Activated CD4-positive, alpha-beta memory T cell treated with anti-CD3 and anti-CD28 coated beads for 36 hours (primary cell): ENCODE data around the gene NCBP3. TPM values are rescaled to one million over a fixed set of nuclear protein-coding genes. Genes with fewer than 3 reads are reported as not detected.

Source experiments
- CTCF ChIA-PET: fragments of 350-600 bp; sonication (Branson Sonifier 250); formaldehyde crosslinking; loops from one replicate; lab custom pipeline; 2021; ENCODE audit warnings: antibody characterized with exemption, inconsistent platforms; lab: Charles Lee
- POLR2A ChIA-PET: fragments of 350-600 bp; sonication (Branson Sonifier 250); formaldehyde crosslinking; loops from one replicate; lab custom pipeline; 2021; ENCODE audit warnings: antibody characterized with exemption; lab: Charles Lee
- DNase-seq: peaks from one replicate; pipeline ENCODE4 v3.0.0-alpha.2; 2020
- H3K27ac Mint-ChIP-seq: one replicate; pipeline ENCODE4 v1.8.0; 2021; ENCODE audit warnings: mixed read lengths
- H3K27me3 Mint-ChIP-seq: one replicate; pipeline ENCODE4 v1.8.0; 2021; ENCODE audit warnings: mixed read lengths
- H3K36me3 Mint-ChIP-seq: one replicate; pipeline ENCODE4 v1.8.0; 2021; ENCODE audit warnings: mixed read lengths
- H3K4me1 Mint-ChIP-seq: one replicate; pipeline ENCODE4 v1.8.0; 2021; ENCODE audit warnings: low read depth, mixed read lengths
- H3K4me3 Mint-ChIP-seq: one replicate; pipeline ENCODE4 v1.8.0; 2021; ENCODE audit warnings: mild to moderate bottlenecking, mixed read lengths
- H3K9me3 Mint-ChIP-seq: one replicate; pipeline ENCODE4 v1.8.0; 2021; ENCODE audit warnings: mixed read lengths
- intact Hi-C: fragments of 100-400 bp; cut with micrococcal nuclease; formaldehyde crosslinking; loops from one replicate; pipeline ENCODE4 v1.15.1; 2023
- total RNA-seq, 2 experiments: library from RNA; stranded (reverse); gene quantifications; one replicate each; pipeline ENCODE4 v1.2.3, GENCODE V29; 2021

The NCBP3 gene
- total RNA-seq, 2 experiments from 2014 or later = 38.8 to 42.4 TPM

GRCh38 chr17:3773511-3773910 lies 72.5 kb downstream of the NCBP3 start:
- ChIA-PET POLR2A (no interaction called here), CTCF (interaction anchor here (1.4 to 2.4 kb wide), 2 partner anchors 36 to 141 kb away, joined by 3 to 7 read pairs; no protein-coding TSS in a partner anchor)
- H3K4me1 Mint-ChIP-seq = peaks cover 4% of the 10 kb centered on the region
- intact Hi-C loops = no loop called here
- H3K36me3 Mint-ChIP-seq = no peaks in the 10 kb centered on the region
- H3K27ac Mint-ChIP-seq = no peak overlapping the region
- no peaks in the 10 kb centered on the region for H3K9me3 Mint-ChIP-seq
- no peak overlapping the region for H3K4me3 Mint-ChIP-seq
- DNase-seq = no peak
- H3K27me3 Mint-ChIP-seq = peaks cover 2% of the 10 kb centered on the region

- Mint-ChIP-seq H3K27ac (no peak overlapping the region), H3K4me1 (peaks cover 5% of the 10 kb centered on the region), H3K27me3 (peaks cover 2% of the 10 kb centered on the region), H3K36me3 (no peaks in the 10 kb centered on the region), H3K4me3 (no peak overlapping the region), H3K9me3 (no peaks in the 10 kb centered on the region)
- POLR2A ChIA-PET = no interaction called here
- no peak for DNase-seq
- CTCF ChIA-PET = interaction anchor here (1.4 to 2.4 kb wide), 2 partner anchors 35 to 141 kb away, joined by 3 to 7 read pairs; no protein-coding TSS in a partner anchor
- intact Hi-C loops = no loop called here
Observed at GRCh38 chr17:3772764-3773163, 73.3 kb downstream of the NCBP3 start.

GRCh38 chr17:3771140-3771539 lies 74.9 kb downstream of the NCBP3 start:
- Mint-ChIP-seq H3K4me3 (no peak overlapping the region), H3K27me3 (peaks cover 2% of the 10 kb centered on the region), H3K36me3 (no peaks in the 10 kb centered on the region), H3K9me3 (no peaks in the 10 kb centered on the region), H3K4me1 (peaks cover 15% of the 10 kb centered on the region), H3K27ac (no peak overlapping the region)
- intact Hi-C loops = no loop called here
- no peak for DNase-seq
- POLR2A ChIA-PET = no interaction called here
- CTCF ChIA-PET = no interaction called here

- Mint-ChIP-seq H3K4me1 (peaks cover 22% of the 10 kb centered on the region), H3K27ac (no peak overlapping the region), H3K36me3 (no peaks in the 10 kb centered on the region), H3K27me3 (peaks cover 2% of the 10 kb centered on the region), H3K9me3 (no peaks in the 10 kb centered on the region), H3K4me3 (no peak overlapping the region)
- CTCF ChIA-PET = no interaction called here
- POLR2A ChIA-PET = no interaction called here
- intact Hi-C loops = loop anchor here (1.0 kb wide), 1 partner anchor 9 kb away; no protein-coding TSS in a partner anchor
- no peak for DNase-seq
Observed at GRCh38 chr17:3770466-3770865, 75.6 kb downstream of the NCBP3 start.

DNA sequence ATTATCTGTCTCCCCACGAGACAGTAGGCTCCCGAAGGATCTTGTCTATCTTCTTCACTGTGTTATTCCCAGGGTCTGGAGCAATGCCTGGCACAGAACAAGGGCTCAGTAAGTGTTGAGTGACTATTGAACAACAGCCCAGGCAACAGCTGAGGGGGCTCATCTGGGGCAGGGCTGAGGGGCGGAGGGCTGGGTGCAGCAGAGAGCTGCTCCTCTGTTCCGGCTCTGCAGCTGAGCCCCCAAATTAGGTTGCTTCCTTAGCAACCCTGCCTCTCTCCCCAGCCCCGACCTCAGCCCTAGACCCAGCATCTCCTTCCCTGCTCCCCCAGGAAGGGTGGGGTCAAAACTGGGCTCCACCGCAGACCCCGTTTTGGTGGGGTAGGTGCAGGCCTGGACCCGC lies 77.3 kb downstream of the NCBP3 start:
- no peak for DNase-seq
- Mint-ChIP-seq H3K9me3 (no peaks in the 10 kb centered on the region), H3K4me3 (no peak overlapping the region), H3K4me1 (peaks cover 38% of the 10 kb centered on the region), H3K36me3 (no peaks in the 10 kb centered on the region), H3K27me3 (peaks cover 2% of the 10 kb centered on the region), H3K27ac (no peak overlapping the region)
- intact Hi-C loops = no loop called here
- CTCF ChIA-PET = interaction anchor here (1.0 to 1.3 kb wide), 3 partner anchors 31 to 75 kb away, joined by 3 to 4 read pairs (median 3); no protein-coding TSS in a partner anchor
- POLR2A ChIA-PET = no interaction called here

DNA sequence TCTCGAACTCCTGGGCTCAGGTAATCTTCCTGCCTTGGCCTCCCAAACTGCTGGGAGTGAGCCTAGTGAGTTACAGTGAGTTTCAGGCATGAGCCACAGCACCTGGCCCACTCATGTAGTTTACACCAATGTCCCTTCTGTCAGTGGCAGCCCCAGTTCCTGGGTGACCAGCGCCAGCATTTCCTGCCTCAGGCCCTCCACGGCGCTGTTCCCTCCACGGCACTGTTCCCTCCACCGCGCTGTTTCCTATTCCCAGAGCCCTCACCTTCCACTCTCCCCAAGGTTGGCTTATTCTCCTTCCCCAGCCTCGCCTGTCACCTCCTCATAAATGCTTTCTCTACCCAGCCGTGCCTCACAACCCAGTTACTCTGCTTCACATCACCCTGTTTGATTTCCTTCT lies 77.7 kb downstream of the NCBP3 start:
- H3K36me3 Mint-ChIP-seq = no peaks in the 10 kb centered on the region
- DNase-seq = no peak
- H3K4me1 Mint-ChIP-seq = peaks cover 42% of the 10 kb centered on the region
- ChIA-PET CTCF (interaction anchor here (1.2 to 1.3 kb wide), 2 partner anchors 31 to 76 kb away, joined by 3 to 4 read pairs; no protein-coding TSS in a partner anchor), POLR2A (no interaction called here)
- peaks cover 2% of the 10 kb centered on the region for H3K27me3 Mint-ChIP-seq
- H3K4me3 Mint-ChIP-seq = no peak overlapping the region
- intact Hi-C loops = no loop called here
- no peak overlapping the region for H3K27ac Mint-ChIP-seq
- H3K9me3 Mint-ChIP-seq = no peaks in the 10 kb centered on the region

GRCh38 chr17:3766779-3767178 lies 79.3 kb downstream of the NCBP3 start:
- Mint-ChIP-seq H3K4me3 (no peak overlapping the region), H3K27ac (no peak overlapping the region), H3K36me3 (no peaks in the 10 kb centered on the region), H3K9me3 (no peaks in the 10 kb centered on the region), H3K27me3 (peaks cover 2% of the 10 kb centered on the region), H3K4me1 (peaks cover 45% of the 10 kb centered on the region)
- intact Hi-C loops = no loop called here
- DNase-seq = peak; percentile 51
- ChIA-PET CTCF (interaction anchor here (0.7 to 1.3 kb wide), 3 partner anchors 29 to 61 kb away, joined by 3 to 6 read pairs (median 3); no protein-coding TSS in a partner anchor), POLR2A (no interaction called here)

DNA sequence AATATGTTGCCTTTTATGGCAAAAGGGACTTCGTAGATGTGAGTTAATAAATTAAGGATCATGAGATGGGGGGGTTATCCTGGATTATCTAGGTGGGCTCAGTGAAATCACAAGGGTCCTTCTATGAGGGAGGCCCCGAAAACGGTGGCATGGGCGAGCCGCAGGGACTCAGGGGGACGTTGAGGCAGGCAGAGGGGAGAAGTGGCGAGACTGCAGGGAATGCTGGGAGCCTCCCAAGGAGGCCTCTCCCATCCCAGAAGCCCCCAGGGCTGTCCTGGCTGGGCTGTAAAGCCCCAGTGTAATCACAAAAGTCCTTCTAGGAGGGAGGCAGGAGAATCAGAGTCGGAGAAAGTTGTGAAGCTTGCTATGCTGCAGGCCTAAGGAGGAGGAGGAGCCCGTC lies 80.1 kb downstream of the NCBP3 start:
- Mint-ChIP-seq H3K27ac (peak overlapping the region; percentile 87), H3K9me3 (no peaks in the 10 kb centered on the region), H3K27me3 (peaks cover 1% of the 10 kb centered on the region), H3K36me3 (no peaks in the 10 kb centered on the region), H3K4me1 (peaks cover 43% of the 10 kb centered on the region), H3K4me3 (no peak overlapping the region)
- ChIA-PET POLR2A (no interaction called here), CTCF (interaction anchor here (0.6 to 1.3 kb wide), 6 partner anchors 27 to 80 kb away, joined by 3 to 6 read pairs (median 3); partner anchors contain the start of gene NCBP3)
- intact Hi-C loops = loop anchor here (1.0 kb wide), 2 partner anchors 25 to 28 kb away; no protein-coding TSS in a partner anchor
- DNase-seq = no peak

DNA sequence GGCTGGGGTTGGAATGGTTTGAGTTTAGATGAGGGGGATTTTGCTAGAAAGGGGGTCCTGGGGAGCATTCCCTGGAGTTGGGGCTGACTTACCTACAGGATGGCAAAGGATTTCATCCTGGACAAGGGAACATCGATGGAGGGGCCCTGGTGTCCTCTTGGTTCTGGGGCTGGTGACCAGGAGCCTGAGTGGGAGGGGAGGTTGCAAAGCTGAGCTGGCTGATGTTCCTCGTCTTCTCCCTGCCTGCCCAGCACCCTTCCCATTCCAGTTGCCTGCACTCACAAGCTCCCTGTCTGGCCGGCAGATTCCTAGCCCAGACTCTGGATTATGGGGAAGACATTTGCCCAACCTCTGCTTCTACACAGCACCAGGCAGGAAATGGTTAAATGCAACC lies 82.3 kb downstream of the NCBP3 start:
- Mint-ChIP-seq H3K27ac (peak overlapping the region; percentile 87), H3K27me3 (peaks cover 2% of the 10 kb centered on the region), H3K36me3 (peaks cover 3% of the 10 kb centered on the region), H3K9me3 (peaks cover 9% of the 10 kb centered on the region), H3K4me3 (peak overlapping the region; percentile 14), H3K4me1 (peaks cover 43% of the 10 kb centered on the region)
- POLR2A ChIA-PET = interaction anchor here (0.6 to 3.7 kb wide), 3 partner anchors 24 to 70 kb away, joined by 3 to 16 read pairs (median 4); no protein-coding TSS in a partner anchor
- intact Hi-C loops = loop anchor here (1.0 kb wide), 2 partner anchors 33 to 52 kb away; no protein-coding TSS in a partner anchor
- no peak for DNase-seq
- CTCF ChIA-PET = interaction anchor here (0.7 to 2.0 kb wide), 5 partner anchors 23 to 82 kb away, joined by 3 to 9 read pairs (median 5); no protein-coding TSS in a partner anchor

DNA sequence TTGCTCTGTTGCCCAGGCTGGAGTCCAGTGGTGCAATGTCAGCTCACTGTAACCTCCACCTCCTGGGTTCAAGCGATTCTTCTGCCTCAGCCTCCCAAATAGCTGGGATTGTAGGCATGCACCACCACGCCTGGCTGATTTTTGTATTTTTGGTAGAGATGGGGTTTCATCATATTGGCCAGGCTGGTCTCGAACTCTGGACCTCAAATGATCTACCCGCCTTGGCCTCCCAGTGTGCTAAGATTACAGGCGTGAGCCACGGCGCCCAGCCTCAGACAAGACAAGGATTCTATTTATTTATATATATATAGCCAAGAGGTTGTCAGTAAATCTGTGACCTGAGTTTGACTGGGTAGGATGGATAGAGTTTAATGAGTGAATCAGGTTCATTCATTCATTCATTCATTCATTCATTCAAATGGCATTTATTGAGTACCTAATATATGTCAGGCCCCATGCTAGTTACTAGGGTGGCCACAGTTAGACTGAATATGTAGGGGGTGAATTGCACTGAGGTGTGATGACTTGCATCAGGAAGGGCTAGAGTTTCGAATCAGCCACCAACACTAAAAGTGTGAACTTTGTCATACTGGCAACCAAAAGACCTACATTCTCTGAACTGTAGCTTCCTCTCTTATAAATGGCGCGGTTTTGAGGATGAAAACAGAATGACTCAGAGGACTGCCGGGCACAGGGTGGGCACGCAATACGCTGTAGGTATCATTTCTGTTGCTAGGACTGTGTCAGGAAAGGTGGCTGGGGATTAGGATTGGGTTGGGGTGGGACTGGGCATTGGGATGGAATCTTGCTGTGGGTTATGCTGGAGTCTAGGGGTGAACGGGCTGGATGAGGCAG lies 82.9 kb downstream of the NCBP3 start:
- Mint-ChIP-seq H3K9me3 (peaks cover 9% of the 10 kb centered on the region), H3K27me3 (peaks cover 2% of the 10 kb centered on the region), H3K4me1 (peaks cover 43% of the 10 kb centered on the region), H3K27ac (peak overlapping the region; percentile 87), H3K36me3 (peaks cover 3% of the 10 kb centered on the region), H3K4me3 (peak overlapping the region; percentile 14)
- DNase-seq = peak; percentile 70
- CTCF ChIA-PET = interaction anchor here (0.7 to 3.5 kb wide), 8 partner anchors 23 to 140 kb away, joined by 3 to 20 read pairs (median 4); partner anchors contain the start of gene NCBP3
- POLR2A ChIA-PET = interaction anchor here (0.6 to 3.7 kb wide), 3 partner anchors 24 to 70 kb away, joined by 3 to 16 read pairs (median 4); no protein-coding TSS in a partner anchor
- intact Hi-C loops = loop anchor here (1.0 kb wide), 2 partner anchors 33 to 52 kb away; no protein-coding TSS in a partner anchor

DNA sequence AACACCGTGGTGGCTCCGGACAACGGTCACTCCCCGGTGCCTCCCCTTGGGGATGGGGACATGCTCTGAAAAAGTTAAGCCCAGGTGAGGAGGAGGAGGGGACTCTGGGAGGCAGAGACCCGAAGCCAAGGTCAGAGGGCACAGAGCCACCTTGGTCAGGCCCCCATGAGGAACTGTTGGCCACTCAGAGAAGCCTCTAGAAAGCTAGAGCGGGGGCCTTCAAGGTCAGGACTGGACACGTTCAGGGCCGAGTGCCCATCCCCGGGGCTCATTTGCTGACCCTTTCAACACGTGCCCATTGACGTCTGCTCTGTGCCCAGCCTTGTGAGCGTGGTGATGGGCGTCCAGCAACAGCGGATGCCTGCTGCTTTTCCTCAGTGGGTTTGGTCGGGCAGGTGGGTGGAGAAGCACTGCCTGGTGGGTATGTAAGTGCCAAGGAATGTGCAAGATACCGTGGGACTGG lies 84.1 kb downstream of the NCBP3 start:
- Mint-ChIP-seq H3K4me1 (peaks cover 39% of the 10 kb centered on the region), H3K36me3 (peaks cover 3% of the 10 kb centered on the region), H3K4me3 (no peak overlapping the region), H3K27ac (no peak overlapping the region), H3K27me3 (peaks cover 2% of the 10 kb centered on the region), H3K9me3 (peaks cover 9% of the 10 kb centered on the region)
- intact Hi-C loops = no loop called here
- CTCF ChIA-PET = interaction anchor here (3.5 kb wide), 1 partner anchor 24 kb away, joined by 20 read pairs; no protein-coding TSS in a partner anchor
- POLR2A ChIA-PET = interaction anchor here (3.7 kb wide), 1 partner anchor 23 kb away, joined by 16 read pairs; no protein-coding TSS in a partner anchor
- DNase-seq = no peak
